Stimulated activated naive CD8-positive, alpha-beta T cell treated with anti-CD3 and anti-CD28 coated beads, Interleukin-15, Interleukin-2, amounts not matched to agents 100 ng/mL and 50 ng/mL, for 24 hours (primary cell): ENCODE results near the gene KIAA1210.

ENCODE experiments used
- H3K27ac Mint-ChIP-seq: one replicate; pipeline ENCODE4 v1.8.0; 2021; ENCODE audit warnings: mild to moderate bottlenecking, mixed read lengths
- H3K27me3 Mint-ChIP-seq: one replicate; pipeline ENCODE4 v1.8.0; 2021; ENCODE audit warnings: mixed read lengths
- H3K36me3 Mint-ChIP-seq: one replicate; pipeline ENCODE4 v1.8.0; 2021; ENCODE audit warnings: low read depth, mixed read lengths
- H3K4me1 Mint-ChIP-seq: one replicate; pipeline ENCODE4 v1.8.0; 2021; ENCODE audit warnings: low read depth, mixed read lengths
- H3K4me3 Mint-ChIP-seq: one replicate; pipeline ENCODE4 v1.8.0; 2021; ENCODE audit warnings: mild to moderate bottlenecking, mixed read lengths
- H3K9me3 Mint-ChIP-seq: one replicate; pipeline ENCODE4 v1.8.0; 2021; ENCODE audit warnings: mixed read lengths

The KIAA1210 gene

GRCh38 chrX:119118780-119119395, 8.7 kb downstream of the KIAA1210 start:
- H3K36me3 Mint-ChIP-seq, result no peaks in the 10 kb centered on the region
- H3K4me1 Mint-ChIP-seq, result no peaks in the 10 kb centered on the region
- no peaks in the 10 kb centered on the region for H3K9me3 Mint-ChIP-seq
- H3K4me3 Mint-ChIP-seq, result no peak overlapping the region
- H3K27ac Mint-ChIP-seq, result no peak overlapping the region
- H3K27me3 Mint-ChIP-seq, result peaks cover 8% of the 10 kb centered on the region

GRCh38 chrX:119107206-119107605, 20.4 kb downstream of the KIAA1210 start:
- no peak overlapping the region for H3K4me3 Mint-ChIP-seq
- no peaks in the 10 kb centered on the region for H3K4me1 Mint-ChIP-seq

GRCh38 chrX:119105826-119106225, 21.8 kb downstream of the KIAA1210 start:
- Mint-ChIP-seq H3K9me3 (no peaks in the 10 kb centered on the region), H3K4me3 (no peak overlapping the region), H3K4me1 (no peaks in the 10 kb centered on the region), H3K36me3 (no peaks in the 10 kb centered on the region), H3K27me3 (peaks cover 4% of the 10 kb centered on the region), H3K27ac (no peak overlapping the region)

More at GRCh38 chrX:119107206-119107605, 20.4 kb downstream of the KIAA1210 start:
- peaks cover 4% of the 10 kb centered on the region for H3K27me3 Mint-ChIP-seq
- H3K9me3 Mint-ChIP-seq, result no peaks in the 10 kb centered on the region
- H3K27ac Mint-ChIP-seq, result no peak overlapping the region
- H3K36me3 Mint-ChIP-seq, result no peaks in the 10 kb centered on the region

- no peaks in the 10 kb centered on the region for H3K9me3 Mint-ChIP-seq
These were observed 26.4 kb downstream of the KIAA1210 start for GRCh38 chrX:119101168-119101567.

GRCh38 chrX:119095936-119096335, 31.7 kb downstream of the KIAA1210 start:
- H3K4me3 Mint-ChIP-seq, result no peak overlapping the region
- no peaks in the 10 kb centered on the region for H3K36me3 Mint-ChIP-seq
- peaks cover 12% of the 10 kb centered on the region for H3K27me3 Mint-ChIP-seq

More at GRCh38 chrX:119101168-119101567, 26.4 kb downstream of the KIAA1210 start:
- Mint-ChIP-seq H3K4me1 (no peaks in the 10 kb centered on the region), H3K4me3 (no peak overlapping the region), H3K36me3 (no peaks in the 10 kb centered on the region), H3K27me3 (peaks cover 5% of the 10 kb centered on the region), H3K27ac (no peak overlapping the region)

GRCh38 chrX:119094819-119095218, 32.8 kb downstream of the KIAA1210 start:
- Mint-ChIP-seq H3K9me3 (no peaks in the 10 kb centered on the region), H3K27me3 (peaks cover 13% of the 10 kb centered on the region), H3K36me3 (no peaks in the 10 kb centered on the region), H3K4me1 (no peaks in the 10 kb centered on the region), H3K27ac (no peak overlapping the region), H3K4me3 (no peak overlapping the region)

More at GRCh38 chrX:119095936-119096335, 31.7 kb downstream of the KIAA1210 start:
- Mint-ChIP-seq H3K4me1 (no peaks in the 10 kb centered on the region), H3K9me3 (no peaks in the 10 kb centered on the region), H3K27ac (no peak overlapping the region)

GRCh38 chrX:119093991-119094735, 33.4 kb downstream of the KIAA1210 start:
- Mint-ChIP-seq H3K27me3 (peaks cover 16% of the 10 kb centered on the region), H3K36me3 (no peaks in the 10 kb centered on the region), H3K4me3 (no peak overlapping the region), H3K27ac (no peak overlapping the region), H3K4me1 (no peaks in the 10 kb centered on the region), H3K9me3 (no peaks in the 10 kb centered on the region)

- peaks cover 8% of the 10 kb centered on the region for H3K27me3 Mint-ChIP-seq
- no peaks in the 10 kb centered on the region for H3K36me3 Mint-ChIP-seq
- H3K9me3 Mint-ChIP-seq, result no peaks in the 10 kb centered on the region
- H3K4me1 Mint-ChIP-seq, result no peaks in the 10 kb centered on the region
- no peak overlapping the region for H3K4me3 Mint-ChIP-seq
- no peak overlapping the region for H3K27ac Mint-ChIP-seq
These were observed 37.0 kb downstream of the KIAA1210 start for GRCh38 chrX:119090627-119091026.

GRCh38 chrX:119089619-119090018, 38.0 kb downstream of the KIAA1210 start:
- Mint-ChIP-seq H3K27me3 (peaks cover 8% of the 10 kb centered on the region), H3K9me3 (no peaks in the 10 kb centered on the region), H3K36me3 (no peaks in the 10 kb centered on the region), H3K27ac (no peak overlapping the region), H3K4me1 (no peaks in the 10 kb centered on the region), H3K4me3 (no peak overlapping the region)

GRCh38 chrX:119087121-119087520, 40.5 kb downstream of the KIAA1210 start:
- H3K27me3 Mint-ChIP-seq, result peaks cover 8% of the 10 kb centered on the region
- H3K27ac Mint-ChIP-seq, result no peak overlapping the region
- H3K36me3 Mint-ChIP-seq, result no peaks in the 10 kb centered on the region
- H3K4me1 Mint-ChIP-seq, result no peaks in the 10 kb centered on the region
- no peaks in the 10 kb centered on the region for H3K9me3 Mint-ChIP-seq
- no peak overlapping the region for H3K4me3 Mint-ChIP-seq

GRCh38 chrX:119084766-119085165, 42.8 kb downstream of the KIAA1210 start:
- H3K9me3 Mint-ChIP-seq, result no peaks in the 10 kb centered on the region
- no peak overlapping the region for H3K27ac Mint-ChIP-seq
- peaks cover 8% of the 10 kb centered on the region for H3K27me3 Mint-ChIP-seq
- H3K4me1 Mint-ChIP-seq, result no peaks in the 10 kb centered on the region
- H3K4me3 Mint-ChIP-seq, result no peak overlapping the region
- H3K36me3 Mint-ChIP-seq, result no peaks in the 10 kb centered on the region

GRCh38 chrX:119082278-119082677, 45.3 kb downstream of the KIAA1210 start:
- H3K27me3 Mint-ChIP-seq, result peaks cover 8% of the 10 kb centered on the region
- no peak overlapping the region for H3K27ac Mint-ChIP-seq
- H3K4me3 Mint-ChIP-seq, result no peak overlapping the region
- H3K36me3 Mint-ChIP-seq, result no peaks in the 10 kb centered on the region
- no peaks in the 10 kb centered on the region for H3K4me1 Mint-ChIP-seq
- no peaks in the 10 kb centered on the region for H3K9me3 Mint-ChIP-seq

GRCh38 chrX:119075270-119076025, 52.2 kb downstream of the KIAA1210 start:
- no peaks in the 10 kb centered on the region for H3K36me3 Mint-ChIP-seq
- no peaks in the 10 kb centered on the region for H3K4me1 Mint-ChIP-seq
- H3K9me3 Mint-ChIP-seq, result no peaks in the 10 kb centered on the region
- H3K27ac Mint-ChIP-seq, result no peak overlapping the region
- no peak overlapping the region for H3K4me3 Mint-ChIP-seq
- H3K27me3 Mint-ChIP-seq, result peaks cover 4% of the 10 kb centered on the region

GRCh38 chrX:119073911-119074310, 53.7 kb downstream of the KIAA1210 start:
- Mint-ChIP-seq H3K27me3 (no peaks in the 10 kb centered on the region), H3K36me3 (no peaks in the 10 kb centered on the region), H3K9me3 (no peaks in the 10 kb centered on the region), H3K4me1 (no peaks in the 10 kb centered on the region), H3K27ac (no peak overlapping the region), H3K4me3 (no peak overlapping the region)
